Measurements from ENCODE around the gene SIPA1L3.

SIPA1L3 gene

GRCh38 chr19:38243279-38243673 is 336.3 kb downstream of the SIPA1L3 start:
- no peak for DNase-seq (ENCODE audit: low read depth)
- H3K4me3 ChIP-seq (ENCODE audit: low read depth, low read length), result no peak overlapping the region
- TF ChIP-seq, protein P1, sequence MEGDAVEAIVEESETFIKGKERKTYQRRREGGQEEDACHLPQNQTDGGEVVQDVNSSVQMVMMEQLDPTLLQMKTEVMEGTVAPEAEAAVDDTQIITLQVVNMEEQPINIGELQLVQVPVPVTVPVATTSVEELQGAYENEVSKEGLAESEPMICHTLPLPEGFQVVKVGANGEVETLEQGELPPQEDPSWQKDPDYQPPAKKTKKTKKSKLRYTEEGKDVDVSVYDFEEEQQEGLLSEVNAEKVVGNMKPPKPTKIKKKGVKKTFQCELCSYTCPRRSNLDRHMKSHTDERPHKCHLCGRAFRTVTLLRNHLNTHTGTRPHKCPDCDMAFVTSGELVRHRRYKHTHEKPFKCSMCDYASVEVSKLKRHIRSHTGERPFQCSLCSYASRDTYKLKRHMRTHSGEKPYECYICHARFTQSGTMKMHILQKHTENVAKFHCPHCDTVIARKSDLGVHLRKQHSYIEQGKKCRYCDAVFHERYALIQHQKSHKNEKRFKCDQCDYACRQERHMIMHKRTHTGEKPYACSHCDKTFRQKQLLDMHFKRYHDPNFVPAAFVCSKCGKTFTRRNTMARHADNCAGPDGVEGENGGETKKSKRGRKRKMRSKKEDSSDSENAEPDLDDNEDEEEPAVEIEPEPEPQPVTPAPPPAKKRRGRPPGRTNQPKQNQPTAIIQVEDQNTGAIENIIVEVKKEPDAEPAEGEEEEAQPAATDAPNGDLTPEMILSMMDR (IDR thresholded peaks at IDR 0.05; ENCODE audit: insufficient read depth, low read depth, low read length, missing control alignments), result no peak

DNA sequence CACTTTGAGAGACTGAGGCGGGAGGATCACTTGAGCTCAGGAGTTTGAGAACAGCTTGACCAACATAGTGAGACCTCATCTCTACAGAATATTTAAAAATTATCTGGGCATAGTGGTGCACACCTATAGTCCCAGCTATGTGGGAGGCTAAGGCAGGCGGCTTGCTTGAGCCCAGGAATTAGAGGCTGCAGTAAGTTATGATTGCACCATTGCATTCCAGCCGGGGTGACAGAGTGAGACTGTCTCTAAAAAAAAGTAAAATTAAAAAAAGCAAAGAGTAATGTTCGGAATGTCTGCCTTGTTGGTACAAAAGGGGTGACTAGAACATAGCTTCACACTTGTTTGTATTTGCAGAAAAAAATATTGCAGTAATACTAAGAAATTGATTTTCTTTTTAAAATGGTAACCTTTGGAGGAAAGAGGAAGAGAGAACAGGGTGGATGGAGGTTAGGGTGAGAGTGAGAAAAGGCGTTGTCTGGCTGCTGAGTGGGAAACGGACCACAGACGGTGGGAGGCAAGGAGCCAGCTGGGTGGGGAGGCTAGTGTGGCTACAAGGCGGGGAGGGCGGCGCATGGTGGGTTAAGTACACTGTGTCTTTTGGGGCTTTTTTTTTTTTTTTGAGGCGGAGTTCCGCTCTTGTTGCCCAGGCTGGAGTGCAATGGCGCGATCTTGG is 339.0 kb downstream of the SIPA1L3 start:
- DNase-seq (ENCODE audit: low read depth), result peak; percentile 42
- H3K4me3 ChIP-seq (ENCODE audit: low read depth, low read length), result no peak overlapping the region
- TF ChIP-seq, protein P1 (IDR thresholded peaks at IDR 0.05; ENCODE audit: insufficient read depth, low read depth, low read length, missing control alignments), result no peak

GRCh38 chr19:38247126-38247525 is 340.1 kb downstream of the SIPA1L3 start:
- TF ChIP-seq, protein P1 (IDR thresholded peaks at IDR 0.05; ENCODE audit: insufficient read depth, low read depth, low read length, missing control alignments), result no peak
- H3K4me3 ChIP-seq (ENCODE audit: low read depth, low read length), result no peak overlapping the region
- DNase-seq (ENCODE audit: low read depth), result no peak

DNA sequence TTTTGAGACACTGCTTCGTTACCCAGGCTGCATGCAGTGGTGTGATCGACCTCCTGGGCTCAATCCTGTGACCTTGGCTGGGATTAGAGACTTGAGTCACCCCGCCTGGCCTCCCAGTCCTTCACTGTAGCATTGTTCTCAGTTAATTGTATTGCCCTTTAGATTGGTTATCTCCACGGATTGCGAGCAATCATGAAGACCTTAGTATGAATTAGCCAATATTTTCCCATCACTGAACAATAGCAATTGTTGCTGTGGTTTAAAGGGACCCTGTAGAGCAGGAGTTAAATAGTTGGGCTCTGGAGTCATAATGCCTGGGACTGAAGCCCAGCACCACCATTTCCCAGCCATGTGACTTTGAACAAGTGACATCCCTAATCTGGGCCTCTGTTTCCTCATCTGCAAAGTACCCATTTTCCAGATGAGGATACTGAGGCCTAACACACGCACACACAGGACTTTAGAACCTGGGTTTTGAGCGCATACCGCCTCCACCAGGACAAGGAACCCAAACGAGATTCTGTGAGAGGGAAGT is 340.8 kb downstream of the SIPA1L3 start:
- H3K4me3 ChIP-seq (ENCODE audit: low read depth, low read length), result no peak overlapping the region
- DNase-seq (ENCODE audit: low read depth), result no peak
- TF ChIP-seq, protein P1 (IDR thresholded peaks at IDR 0.05; ENCODE audit: insufficient read depth, low read depth, low read length, missing control alignments), result no peak

GRCh38 chr19:38248421-38248820 is 341.4 kb downstream of the SIPA1L3 start:
- TF ChIP-seq, protein P1 (IDR thresholded peaks at IDR 0.05; ENCODE audit: insufficient read depth, low read depth, low read length, missing control alignments), result no peak
- H3K4me3 ChIP-seq (ENCODE audit: low read depth, low read length), result no peak overlapping the region
- DNase-seq (ENCODE audit: low read depth), result no peak

DNA sequence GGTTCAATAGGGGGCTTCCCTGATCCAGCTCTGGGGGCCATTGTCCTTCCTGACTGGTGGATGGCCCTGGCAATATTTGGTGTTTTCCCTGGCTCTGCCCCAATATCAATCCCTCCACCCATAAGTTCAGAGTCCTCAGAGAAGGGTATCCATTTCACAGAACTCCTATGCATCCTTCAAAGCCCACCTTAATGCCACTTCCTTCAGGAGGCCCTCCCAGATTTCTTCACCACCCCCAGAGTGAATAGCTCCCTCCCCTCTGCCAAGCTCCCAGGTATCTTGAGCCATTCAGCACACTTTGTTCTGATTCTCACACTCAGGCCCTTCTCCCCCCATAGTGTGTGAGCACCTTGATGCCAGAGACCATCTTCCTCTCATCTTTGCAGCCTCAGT is 343.4 kb downstream of the SIPA1L3 start:
- TF ChIP-seq, protein P1 (IDR thresholded peaks at IDR 0.05; ENCODE audit: insufficient read depth, low read depth, low read length, missing control alignments), result no peak
- DNase-seq (ENCODE audit: low read depth), result no peak

More for the DNA sequence above, 343.4 kb downstream of the SIPA1L3 start:
- no peak overlapping the region for H3K4me3 ChIP-seq (ENCODE audit: low read depth, low read length)

All from GM12865 (cell line).